HG03575 (cell line): Measurements from ENCODE around the gene ATG5.
"Not testable (repeated sequence)": the region's sequence is repeated elsewhere in the genome, so short reads cannot be mapped to it uniquely, and the experiment has no call there.

Experiments used
- ATAC-seq: cut with Tn5 transposase; IDR thresholded peaks from one replicate; pipeline ENCODE4 v1.9.1; 2021; ENCODE audit not compliant: unreplicated experiment, insufficient number of reproducible peaks, low FRiP score; ENCODE audit errors: extremely low read depth

Gene ATG5

GRCh38 chr6:106241498-106241897 is 84.1 kb downstream of the ATG5 start:
- no peak for ATAC-seq

GRCh38 chr6:106237286-106237685 is 88.3 kb downstream of the ATG5 start:
- ATAC-seq, result no peak

- ATAC-seq, result not testable (repeated sequence)
Measured at GRCh38 chr6:106229876-106230445, 95.6 kb downstream of the ATG5 start.

- ATAC-seq, result no peak
Measured at GRCh38 chr6:106227612-106228507, 97.7 kb downstream of the ATG5 start.

- ATAC-seq, result no peak
Measured at GRCh38 chr6:106226676-106227075, 98.9 kb downstream of the ATG5 start.

- no peak for ATAC-seq
Measured at GRCh38 chr6:106225581-106225980, 100.0 kb downstream of the ATG5 start.

- no peak for ATAC-seq
Measured at GRCh38 chr6:106223300-106223930, 102.1 kb downstream of the ATG5 start.

GRCh38 chr6:106220485-106220884 is 105.1 kb downstream of the ATG5 start:
- ATAC-seq, result no peak

GRCh38 chr6:106216527-106216926 is 109.0 kb downstream of the ATG5 start:
- ATAC-seq, result no peak

GRCh38 chr6:106215608-106216007 is 110.0 kb downstream of the ATG5 start:
- no peak for ATAC-seq

- no peak for ATAC-seq
Measured at GRCh38 chr6:106214531-106214930, 111.0 kb downstream of the ATG5 start.

- ATAC-seq, result no peak
Measured at GRCh38 chr6:106213660-106214289, 111.8 kb downstream of the ATG5 start.

- ATAC-seq, result no peak
Measured at GRCh38 chr6:106212576-106212975, 113.0 kb downstream of the ATG5 start.

GRCh38 chr6:106206905-106207304 is 118.7 kb downstream of the ATG5 start:
- ATAC-seq, result peak; percentile 77

- ATAC-seq, result no peak
Measured at GRCh38 chr6:106204961-106205360, 120.6 kb downstream of the ATG5 start.

GRCh38 chr6:106199998-106200397 is 125.6 kb downstream of the ATG5 start:
- no peak for ATAC-seq

GRCh38 chr6:106199331-106199730 is 126.2 kb downstream of the ATG5 start:
- ATAC-seq, result no peak

GRCh38 chr6:106197441-106197840 is 128.1 kb downstream of the ATG5 start:
- no peak for ATAC-seq
